ENCODE measurements around the gene DAZAP1.

DNA sequence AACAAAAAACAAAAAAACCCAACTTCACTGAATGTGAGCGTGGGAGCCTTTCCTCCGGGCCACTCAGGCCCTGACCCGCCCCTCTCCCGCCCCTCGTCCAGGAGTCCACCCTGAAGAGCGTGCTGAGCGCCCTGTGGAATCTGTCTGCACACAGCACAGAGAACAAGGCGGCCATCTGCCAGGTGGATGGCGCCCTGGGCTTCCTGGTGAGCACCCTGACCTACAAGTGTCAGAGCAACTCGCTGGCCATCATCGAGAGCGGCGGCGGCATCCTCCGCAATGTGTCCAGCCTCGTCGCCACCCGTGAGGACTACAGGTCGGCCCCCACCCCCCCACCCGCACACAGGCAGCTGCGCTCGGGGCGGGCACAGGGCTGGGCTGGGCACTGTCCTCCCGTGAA lies 54.5 kb downstream of the DAZAP1 start:
- TF ChIP-seq, protein P1, sequence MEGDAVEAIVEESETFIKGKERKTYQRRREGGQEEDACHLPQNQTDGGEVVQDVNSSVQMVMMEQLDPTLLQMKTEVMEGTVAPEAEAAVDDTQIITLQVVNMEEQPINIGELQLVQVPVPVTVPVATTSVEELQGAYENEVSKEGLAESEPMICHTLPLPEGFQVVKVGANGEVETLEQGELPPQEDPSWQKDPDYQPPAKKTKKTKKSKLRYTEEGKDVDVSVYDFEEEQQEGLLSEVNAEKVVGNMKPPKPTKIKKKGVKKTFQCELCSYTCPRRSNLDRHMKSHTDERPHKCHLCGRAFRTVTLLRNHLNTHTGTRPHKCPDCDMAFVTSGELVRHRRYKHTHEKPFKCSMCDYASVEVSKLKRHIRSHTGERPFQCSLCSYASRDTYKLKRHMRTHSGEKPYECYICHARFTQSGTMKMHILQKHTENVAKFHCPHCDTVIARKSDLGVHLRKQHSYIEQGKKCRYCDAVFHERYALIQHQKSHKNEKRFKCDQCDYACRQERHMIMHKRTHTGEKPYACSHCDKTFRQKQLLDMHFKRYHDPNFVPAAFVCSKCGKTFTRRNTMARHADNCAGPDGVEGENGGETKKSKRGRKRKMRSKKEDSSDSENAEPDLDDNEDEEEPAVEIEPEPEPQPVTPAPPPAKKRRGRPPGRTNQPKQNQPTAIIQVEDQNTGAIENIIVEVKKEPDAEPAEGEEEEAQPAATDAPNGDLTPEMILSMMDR (IDR thresholded peaks at IDR 0.05) = no peak
- TF ChIP-seq POLR2A (IDR thresholded peaks at IDR 0.05) = no peak
